Sigmoid colon (tissue), 7 donors: Measurements from ENCODE around the gene ALG2. TPM values are rescaled to one million over a fixed set of nuclear protein-coding genes. Genes with fewer than 3 reads are reported as not detected.

Experiments used
- DNase-seq: peaks from one replicate; pipeline ENCODE4 v3.0.0-alpha.2; 2019
- H3K27ac ChIP-seq, 4 donors: fragments of 200-600 bp; sonication (generic); one replicate each; pipeline ENCODE4 v1.5.1; 2016 to 2019; ENCODE audit warnings: mild to moderate bottlenecking in 1 of 4
- H3K27me3 ChIP-seq, 3 donors: fragments of 200-600 bp; sonication (generic); one replicate each; pipeline ENCODE4 v1.5.1; 2019; ENCODE audit warnings: mild to moderate bottlenecking in 1 of 3
- H3K36me3 ChIP-seq, 4 donors: fragments of 200-600 bp; sonication (generic); one replicate each; pipeline ENCODE4 v1.5.1; 2016 to 2019
- H3K4me1 ChIP-seq, 4 donors: fragments of 200-600 bp; sonication (generic); one replicate each; pipeline ENCODE4 v1.5.1; 2017 to 2019
- H3K4me3 ChIP-seq, 4 donors: fragments of 200-600 bp; sonication (generic); one replicate each; pipeline ENCODE4 v1.5.1; 2017 to 2019; ENCODE audit warnings: mild to moderate bottlenecking in 2 of 4, moderate library complexity in 1 of 4
- H3K9me3 ChIP-seq, 4 donors: fragments of 200-600 bp in 3 of 4; sonication (generic) in 3 of 4; one replicate each; pipeline versions ENCODE4 v1.5.1 to v1.6.1; 2013 to 2019
- EP300 ChIP-seq, 4 donors: sonication (generic); formaldehyde crosslinking; IDR thresholded peaks; one replicate each; pipeline ENCODE4 v1.6.1; 2017; ENCODE audit warnings: antibody characterized with exemption in 4 of 4
- POLR2A ChIP-seq, 2 donors: fragments of 450-650 bp; IDR thresholded peaks; one replicate each; pipeline ENCODE4 v1.6.1; 2016; ENCODE audit warnings: antibody characterized with exemption in 2 of 2, mild to moderate bottlenecking in 2 of 2, moderate library complexity in 2 of 2
- POLR2AphosphoS5 ChIP-seq, 4 donors: sonication (generic); formaldehyde crosslinking; IDR thresholded peaks; one replicate each; pipeline ENCODE4 v1.6.1; 2017; ENCODE audit warnings: antibody characterized with exemption in 4 of 4
- WGBS, 2 donors: extraction: QIAGEN DNeasy Blood & Tissue Kit; methylation state at CpG; one replicate each; pipeline ENCODE4 v1.1.7; 2013; 5-methylcytosine and 5-hydroxymethylcytosine counted together
- intact Hi-C: fragments of 100-400 bp; cut with DNase I; formaldehyde crosslinking; loops from one replicate; pipeline ENCODE4 v1.15.1; 2023
- polyA plus RNA-seq, 3 donors: library from polyadenylated mRNA; stranded (reverse); fragments of 200-250 nt; gene quantifications; one replicate each; pipeline ENCODE4 v1.2.3, GENCODE V29; 2013
- total RNA-seq, 4 donors: library from RNA; depleted of rRNA; stranded (reverse); fragments of >200 nt; gene quantifications; one replicate each; pipeline ENCODE4 v1.1.0, GENCODE V29; 2016
- TF ChIP-seq, protein P1 (sequence below), 4 experiments: fragments of 450-650 bp in 3 of 4; fragments of 200-600 bp in 1 of 4; IDR thresholded peaks; one replicate each; pipeline ENCODE4 v1.5.1; 2016 to 2019; ENCODE audit warnings: antibody characterized with exemption in 4 of 4, mild to moderate bottlenecking in 3 of 4, moderate library complexity in 2 of 4
- donor health status: healthy with polysubstance abuse.
- donor health status: Bipolar disorder and iron deficiency.
- donor health status: healthy.

Gene ALG2
- total and polyA plus RNA-seq, 7 donors = 8.4 to 25.0 (median 18.4) TPM

DNA sequence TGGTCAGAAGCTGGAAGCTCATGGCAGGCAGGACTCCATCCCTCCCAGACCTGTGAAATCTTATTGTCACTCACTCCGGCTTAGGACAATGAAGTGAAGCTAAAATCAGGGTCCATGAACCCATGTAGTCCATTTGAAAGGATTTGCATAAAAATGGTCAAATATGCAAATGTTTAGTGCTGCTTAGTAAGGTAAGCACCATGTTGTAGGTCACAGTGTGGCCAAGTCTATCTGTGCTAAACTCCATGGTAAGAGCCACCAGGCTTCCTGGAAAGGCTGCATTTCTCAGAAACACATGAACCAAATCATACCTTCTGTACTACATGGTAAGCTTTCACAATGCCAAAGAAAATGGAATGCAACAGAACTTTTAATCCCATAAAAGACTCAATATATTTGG, 5.7 kb downstream of the ALG2 start:
- no peaks in the 10 kb centered on the region for H3K27me3 ChIP-seq
- H3K4me3 ChIP-seq = no peak overlapping the region
- no peak overlapping the region for H3K27ac ChIP-seq
- 97 to 98% methylated on average over 1 of the region's 1 CpG for WGBS, 2 donors
- no peaks in the 10 kb centered on the region for H3K9me3 ChIP-seq
- peaks cover 0 to 24% (median 20%) of the 10 kb centered on the region in 4 donors for H3K4me1 ChIP-seq
- intact Hi-C loops = no loop called here
- peaks cover 0 to 25% (median 3%) of the 10 kb centered on the region in 4 donors for H3K36me3 ChIP-seq
- no peak for TF ChIP-seq EP300 (IDR thresholded peaks at IDR 0.05)
- DNase-seq = no peak

DNA sequence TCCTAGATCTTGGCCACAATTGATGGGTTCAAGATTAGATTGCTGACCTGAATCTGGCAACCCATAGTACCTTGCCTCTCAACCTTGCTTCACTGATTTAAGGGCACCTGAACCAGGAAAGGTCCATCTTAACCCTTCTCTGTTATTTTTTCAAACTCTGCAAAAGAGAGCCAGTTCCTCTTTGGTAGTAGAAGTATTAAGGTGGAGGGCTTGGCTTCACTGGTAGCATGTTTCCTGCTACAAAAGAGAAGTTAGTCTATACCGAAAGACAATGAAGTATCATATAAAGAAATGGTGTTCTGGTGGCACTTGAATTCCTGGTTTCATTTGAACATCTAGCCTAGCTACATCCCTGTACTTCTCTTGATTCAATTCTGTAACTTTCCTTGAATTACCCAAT, 8.5 kb downstream of the ALG2 start:
- no peak for DNase-seq
- Histone ChIP-seq H3K27me3 (no peaks in the 10 kb centered on the region), H3K4me1 (peaks cover 0 to 4% (median 0%) of the 10 kb centered on the region in 4 donors), H3K4me3 (no peak overlapping the region), H3K27ac (no peak overlapping the region), H3K9me3 (no peaks in the 10 kb centered on the region), H3K36me3 (peaks cover 0 to 19% (median 1%) of the 10 kb centered on the region in 4 donors)
- TF ChIP-seq POLR2AphosphoS5 (IDR thresholded peaks at IDR 0.05) = no peak
- TF ChIP-seq EP300 (IDR thresholded peaks at IDR 0.05) = no peak
- TF ChIP-seq, protein P1, sequence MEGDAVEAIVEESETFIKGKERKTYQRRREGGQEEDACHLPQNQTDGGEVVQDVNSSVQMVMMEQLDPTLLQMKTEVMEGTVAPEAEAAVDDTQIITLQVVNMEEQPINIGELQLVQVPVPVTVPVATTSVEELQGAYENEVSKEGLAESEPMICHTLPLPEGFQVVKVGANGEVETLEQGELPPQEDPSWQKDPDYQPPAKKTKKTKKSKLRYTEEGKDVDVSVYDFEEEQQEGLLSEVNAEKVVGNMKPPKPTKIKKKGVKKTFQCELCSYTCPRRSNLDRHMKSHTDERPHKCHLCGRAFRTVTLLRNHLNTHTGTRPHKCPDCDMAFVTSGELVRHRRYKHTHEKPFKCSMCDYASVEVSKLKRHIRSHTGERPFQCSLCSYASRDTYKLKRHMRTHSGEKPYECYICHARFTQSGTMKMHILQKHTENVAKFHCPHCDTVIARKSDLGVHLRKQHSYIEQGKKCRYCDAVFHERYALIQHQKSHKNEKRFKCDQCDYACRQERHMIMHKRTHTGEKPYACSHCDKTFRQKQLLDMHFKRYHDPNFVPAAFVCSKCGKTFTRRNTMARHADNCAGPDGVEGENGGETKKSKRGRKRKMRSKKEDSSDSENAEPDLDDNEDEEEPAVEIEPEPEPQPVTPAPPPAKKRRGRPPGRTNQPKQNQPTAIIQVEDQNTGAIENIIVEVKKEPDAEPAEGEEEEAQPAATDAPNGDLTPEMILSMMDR (IDR thresholded peaks at IDR 0.05) = no peak
- no peak for TF ChIP-seq POLR2A (IDR thresholded peaks at IDR 0.05)
- WGBS, 2 donors = 67 to 99% methylated on average over 1 of the region's 1 CpG
- intact Hi-C loops = no loop called here

- intact Hi-C loops = no loop called here
Observed at GRCh38 chr9:99211746-99212145, 10.0 kb downstream of the ALG2 start.

GRCh38 chr9:99210572-99210971, 11.2 kb downstream of the ALG2 start:
- intact Hi-C loops = no loop called here
- Histone ChIP-seq H3K36me3 (peaks cover 0 to 8% (median 0%) of the 10 kb centered on the region in 4 donors), H3K4me3 (no peak overlapping the region), H3K9me3 (no peaks in the 10 kb centered on the region), H3K27ac (no peak overlapping the region), H3K27me3 (no peaks in the 10 kb centered on the region), H3K4me1 (no peaks in the 10 kb centered on the region)
- DNase-seq = no peak
- TF ChIP-seq, protein P1 (IDR thresholded peaks at IDR 0.05) = no peak
- TF ChIP-seq EP300 (IDR thresholded peaks at IDR 0.05) (no peak), POLR2A (IDR thresholded peaks at IDR 0.05) (no peak), POLR2AphosphoS5 (IDR thresholded peaks at IDR 0.05) (no peak)

More at GRCh38 chr9:99211746-99212145, 10.0 kb downstream of the ALG2 start:
- Histone ChIP-seq H3K4me3 (no peak overlapping the region), H3K36me3 (peaks cover 0 to 10% (median 0%) of the 10 kb centered on the region in 4 donors), H3K27ac (no peak overlapping the region), H3K9me3 (no peaks in the 10 kb centered on the region), H3K4me1 (no peaks in the 10 kb centered on the region), H3K27me3 (no peaks in the 10 kb centered on the region)
- TF ChIP-seq, protein P1 (IDR thresholded peaks at IDR 0.05) = no peak
- TF ChIP-seq POLR2AphosphoS5 (IDR thresholded peaks at IDR 0.05) (no peak), POLR2A (IDR thresholded peaks at IDR 0.05) (no peak), EP300 (IDR thresholded peaks at IDR 0.05) (no peak)
- no peak for DNase-seq
- WGBS, 2 donors = 92 to 98% methylated on average over 1 of the region's 1 CpG

- Histone ChIP-seq H3K9me3 (no peaks in the 10 kb centered on the region), H3K36me3 (no peaks in the 10 kb centered on the region), H3K4me3 (no peak overlapping the region), H3K4me1 (no peaks in the 10 kb centered on the region), H3K27ac (no peak overlapping the region), H3K27me3 (no peaks in the 10 kb centered on the region)
- TF ChIP-seq EP300 (IDR thresholded peaks at IDR 0.05) (no peak), POLR2AphosphoS5 (IDR thresholded peaks at IDR 0.05) (no peak), POLR2A (IDR thresholded peaks at IDR 0.05) (no peak)
- TF ChIP-seq, protein P1 (IDR thresholded peaks at IDR 0.05) = no peak
- 87 to 90% methylated on average over 5 of the region's 5 CpGs for WGBS, 2 donors
- DNase-seq = no peak
- intact Hi-C loops = no loop called here
Observed at GRCh38 chr9:99201603-99202002, 20.1 kb downstream of the ALG2 start.
